ENCODE results near the gene ITGA11.

ITGA11 gene

DNA sequence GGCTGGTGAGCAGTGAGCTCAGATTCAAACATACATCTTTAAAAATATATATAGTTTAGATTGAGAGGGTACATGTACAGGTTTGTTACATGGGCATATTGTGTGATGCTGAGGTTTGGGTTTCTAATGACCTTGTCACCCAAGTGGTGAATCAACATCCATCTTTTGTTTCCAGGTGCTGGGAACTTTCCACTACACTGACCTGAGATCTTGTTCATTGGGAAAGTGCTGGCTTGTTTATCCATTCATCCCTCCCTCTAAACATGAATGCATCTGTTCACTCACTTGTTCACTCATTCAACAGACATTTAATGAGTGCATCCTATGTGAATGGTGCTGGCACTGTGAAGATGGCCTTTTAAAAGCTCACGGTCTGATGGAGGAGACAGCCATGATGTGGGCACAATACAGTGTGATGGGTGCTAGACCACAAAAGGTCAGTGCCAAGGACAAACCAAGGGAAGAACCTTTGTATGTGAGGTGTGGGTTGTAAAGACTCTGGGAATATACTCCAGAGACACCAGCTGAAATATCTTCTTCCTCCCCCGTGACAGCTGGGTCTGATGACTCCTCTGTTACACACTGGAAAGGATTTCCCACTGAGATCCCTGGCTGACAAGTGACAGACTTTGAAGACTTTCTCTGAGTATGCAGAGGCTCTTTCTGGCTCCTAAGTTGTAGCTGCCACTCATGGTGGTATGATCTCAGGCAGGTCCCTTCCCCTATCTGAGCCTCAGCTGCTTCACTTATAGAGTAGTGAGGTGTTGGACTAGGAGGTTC is 16.2 kb upstream of the ITGA11 start:
- no peak for DNase-seq

DNA sequence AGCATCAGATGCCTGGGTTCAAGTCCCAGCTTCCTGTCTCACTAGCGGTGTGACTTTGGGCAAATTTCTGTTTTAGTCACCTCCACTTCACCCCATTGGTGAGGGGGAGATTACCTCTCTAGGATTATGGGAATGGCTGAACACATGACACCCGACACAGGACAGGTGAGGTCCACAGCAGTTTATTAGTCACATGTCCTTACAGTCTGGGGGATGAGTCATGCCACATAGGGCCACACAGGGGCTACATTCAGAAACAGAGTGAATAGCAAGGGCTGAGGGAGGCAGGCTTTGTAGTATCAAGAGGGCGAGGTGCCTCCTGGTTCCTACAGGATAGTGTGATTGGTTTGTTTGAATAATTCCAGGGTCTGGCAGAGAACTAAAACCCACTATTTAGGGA is 15.2 kb upstream of the ITGA11 start:
- no peak for DNase-seq

DNA sequence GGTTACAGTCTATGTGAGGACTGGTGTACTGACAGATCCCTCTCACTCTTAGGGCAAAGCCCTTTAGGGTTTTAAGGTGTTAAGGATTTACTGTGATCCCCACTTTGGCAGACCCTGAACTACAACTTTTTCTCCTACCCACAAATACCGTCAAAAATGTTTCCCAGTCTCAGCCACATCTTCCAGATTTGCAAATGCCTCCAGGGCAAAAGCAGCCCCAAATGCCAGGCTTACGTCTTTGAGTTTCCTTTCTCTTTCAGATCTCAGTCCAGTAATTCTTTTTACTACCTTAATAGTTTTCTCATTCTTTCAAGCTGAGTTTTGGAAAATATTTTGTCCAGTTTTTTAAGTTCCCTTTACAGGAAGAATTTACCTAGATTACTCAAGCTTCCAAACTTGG is 13.4 kb upstream of the ITGA11 start:
- DNase-seq: no peak

GRCh38 chr15:68444336-68444735 is 12.4 kb upstream of the ITGA11 start:
- DNase-seq: no peak

GRCh38 chr15:68442903-68443302 is 10.9 kb upstream of the ITGA11 start:
- no peak for DNase-seq

DNA sequence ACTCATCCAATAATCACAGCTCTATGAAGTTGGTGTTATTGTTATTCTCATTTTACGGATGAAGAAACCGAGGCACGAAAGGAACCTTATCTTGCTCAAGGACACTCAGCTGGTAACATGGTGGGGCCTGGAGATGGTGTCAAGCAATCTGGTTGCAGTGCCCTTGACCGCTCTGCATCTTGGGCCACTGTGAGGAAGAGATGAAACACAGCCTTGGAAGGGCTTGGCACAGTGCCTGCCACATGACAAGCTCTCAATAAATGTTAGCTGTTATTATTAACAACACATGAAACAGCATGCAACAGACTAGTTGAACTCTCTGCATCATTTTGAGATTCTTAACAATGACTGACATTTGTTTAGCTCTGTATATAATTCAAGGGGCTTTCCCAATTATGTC is 10.1 kb upstream of the ITGA11 start:
- no peak for DNase-seq

- DNase-seq: no peak
These were observed 9.2 kb upstream of the ITGA11 start for GRCh38 chr15:68441045-68441743.

DNA sequence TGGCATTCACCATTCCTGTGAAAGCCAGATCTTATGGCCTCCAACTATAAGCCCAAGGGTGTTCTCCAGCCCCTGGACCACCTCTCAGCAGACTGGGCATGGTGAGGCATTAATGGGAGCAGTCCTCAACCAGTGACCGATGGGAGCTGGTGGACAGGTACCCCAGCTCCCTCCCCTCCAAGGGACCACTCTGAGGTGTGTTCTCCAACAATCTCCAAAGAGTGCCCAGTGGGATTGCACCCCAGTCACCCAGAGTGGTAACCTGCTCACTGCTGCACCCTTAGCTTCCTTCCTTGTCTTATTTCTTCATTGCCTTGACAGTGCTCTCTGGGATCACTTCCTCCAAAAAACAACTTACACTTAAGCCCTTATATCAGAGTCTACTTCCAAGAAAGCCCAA is 8.2 kb upstream of the ITGA11 start:
- no peak for DNase-seq

DNA sequence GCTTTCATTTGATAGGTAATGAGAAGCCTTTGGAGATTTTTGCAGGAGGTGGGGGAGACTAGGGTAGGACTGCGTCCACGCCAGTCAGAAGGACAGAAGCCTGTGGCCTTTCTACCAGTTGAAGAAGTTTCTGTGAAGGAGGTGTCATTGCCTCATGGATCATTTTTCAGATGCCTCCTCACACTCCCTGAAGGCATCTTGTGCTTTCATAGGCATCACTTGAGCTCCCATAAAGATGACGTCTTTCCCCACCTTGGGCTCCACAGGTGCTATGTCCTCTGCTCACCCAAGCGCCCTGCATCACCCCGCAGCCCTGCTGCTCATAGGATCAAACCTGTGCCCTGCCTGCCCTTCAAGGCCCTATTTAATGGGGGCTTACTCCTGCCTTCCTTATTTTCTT is 7.5 kb upstream of the ITGA11 start:
- no peak for DNase-seq

DNA sequence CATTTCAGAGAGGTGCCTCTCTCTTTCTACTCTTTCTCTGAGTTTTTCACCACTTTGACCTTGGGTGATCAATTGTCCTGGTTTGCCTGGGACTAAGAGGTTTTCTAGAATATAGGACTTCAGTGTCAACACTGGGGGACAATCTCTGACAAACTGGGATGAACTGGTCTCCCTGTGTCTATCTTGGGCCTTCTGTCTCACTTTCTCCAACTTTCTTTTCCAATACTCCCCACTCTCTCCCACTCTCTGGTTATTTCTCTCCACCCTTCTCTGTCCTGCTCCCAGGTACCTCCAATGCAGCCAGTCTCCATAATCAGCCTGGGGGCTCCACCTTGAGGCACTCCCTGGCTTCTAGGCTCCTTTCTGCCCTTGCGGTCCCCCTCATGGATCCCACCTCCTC is 4.7 kb upstream of the ITGA11 start:
- DNase-seq: no peak

- no peak for DNase-seq
These were observed 4.0 kb upstream of the ITGA11 start for GRCh38 chr15:68435966-68436365.

- DNase-seq: no peak
These were observed 2.1 kb upstream of the ITGA11 start for GRCh38 chr15:68434021-68434420.

GRCh38 chr15:68433551-68433950 is 1.6 kb upstream of the ITGA11 start:
- DNase-seq: no peak

GRCh38 chr15:68432441-68433064 is 590 bp upstream of the ITGA11 start:
- DNase-seq: no peak

DNA sequence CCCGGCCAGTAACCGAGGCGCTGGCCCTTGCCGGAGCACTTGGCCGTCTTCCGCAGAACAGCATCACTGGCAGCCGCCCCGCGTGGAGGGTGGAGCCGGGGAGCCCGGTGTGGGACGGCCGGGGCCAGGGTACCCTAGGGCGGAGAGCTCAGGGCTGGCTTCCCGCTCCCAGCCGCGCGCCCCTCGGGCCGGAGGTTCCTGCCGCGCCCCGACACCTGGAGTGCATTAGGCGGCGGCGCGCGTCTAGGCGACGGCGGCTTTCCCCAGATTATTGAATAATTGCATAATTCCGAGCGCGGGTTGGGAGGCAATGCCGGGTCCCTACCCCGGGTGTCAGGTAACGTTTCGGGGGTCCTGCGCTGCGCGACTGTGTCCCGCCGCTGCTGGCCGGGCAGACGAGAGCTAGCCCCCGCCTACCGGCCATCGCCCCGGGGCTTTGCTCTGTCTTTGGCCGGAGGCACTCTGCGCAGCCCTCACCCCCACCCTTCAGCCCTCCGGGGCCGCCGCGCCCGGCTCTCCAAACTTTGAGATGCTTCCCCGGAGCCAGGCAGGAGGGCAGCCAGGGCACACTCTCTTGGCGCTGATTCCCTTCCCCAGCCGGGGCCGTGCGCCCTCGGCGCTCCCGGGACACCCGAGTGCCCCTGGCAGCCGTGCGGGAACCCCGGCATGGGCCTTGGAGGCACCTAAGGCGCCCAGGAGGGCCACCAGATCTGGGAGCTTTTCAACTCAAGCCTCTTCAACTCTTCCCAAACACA is 749 bp downstream of the ITGA11 start:
- DNase-seq: no peak

DNA sequence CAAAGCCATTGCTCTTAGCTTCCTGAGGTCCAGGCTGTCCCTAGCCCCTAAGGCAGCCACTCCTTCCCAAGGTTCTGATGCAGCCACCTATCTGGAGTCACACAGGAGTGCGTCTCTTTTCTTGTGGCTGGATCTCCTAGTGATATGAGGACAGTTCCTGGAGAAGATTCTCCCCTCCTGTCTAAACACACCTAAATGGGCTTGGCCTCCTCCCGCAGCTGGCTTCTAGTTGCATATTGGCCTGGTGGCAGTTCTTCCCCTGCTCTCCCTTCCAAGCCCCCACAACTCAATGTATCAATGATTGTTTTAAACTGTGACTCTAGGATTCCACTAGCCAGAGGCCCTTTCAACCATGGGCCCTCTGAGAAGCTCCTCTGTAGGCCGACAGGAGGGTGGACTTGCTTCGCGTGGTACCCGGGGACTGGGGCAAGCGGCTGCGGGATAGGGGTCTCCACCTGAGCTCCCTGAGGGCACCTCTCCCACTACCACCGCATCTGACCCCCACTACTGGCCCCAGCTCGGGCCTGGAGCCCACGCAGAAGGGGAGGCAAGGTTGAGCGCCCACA is 1.4 kb downstream of the ITGA11 start:
- DNase-seq: no peak

- DNase-seq: no peak
These were observed 2.1 kb downstream of the ITGA11 start for GRCh38 chr15:68429691-68430470.

GRCh38 chr15:68428431-68428940 is 3.5 kb downstream of the ITGA11 start:
- DNase-seq: no peak

DNA sequence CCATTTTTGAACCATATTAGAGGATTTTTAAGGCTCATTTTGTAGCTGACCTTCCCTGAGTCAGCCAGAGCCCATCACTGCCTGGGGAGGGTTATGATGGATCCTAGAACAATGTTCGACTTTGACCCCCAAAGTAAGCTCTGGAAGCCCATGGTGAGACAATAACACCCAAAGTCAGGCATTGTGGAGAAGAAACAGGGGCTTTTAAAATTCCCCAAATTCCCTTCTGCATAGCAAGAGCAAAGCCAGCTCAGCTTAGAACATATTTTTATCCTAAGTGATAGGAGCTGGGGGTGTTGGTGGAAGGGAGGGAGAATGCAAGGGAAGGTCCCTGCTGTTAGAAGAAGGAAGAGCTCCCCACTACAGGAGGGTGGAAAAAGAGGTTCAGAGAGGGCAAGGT is 4.0 kb downstream of the ITGA11 start:
- no peak for DNase-seq

- no peak for DNase-seq
These were observed 4.6 kb downstream of the ITGA11 start for GRCh38 chr15:68427366-68427765.

DNA sequence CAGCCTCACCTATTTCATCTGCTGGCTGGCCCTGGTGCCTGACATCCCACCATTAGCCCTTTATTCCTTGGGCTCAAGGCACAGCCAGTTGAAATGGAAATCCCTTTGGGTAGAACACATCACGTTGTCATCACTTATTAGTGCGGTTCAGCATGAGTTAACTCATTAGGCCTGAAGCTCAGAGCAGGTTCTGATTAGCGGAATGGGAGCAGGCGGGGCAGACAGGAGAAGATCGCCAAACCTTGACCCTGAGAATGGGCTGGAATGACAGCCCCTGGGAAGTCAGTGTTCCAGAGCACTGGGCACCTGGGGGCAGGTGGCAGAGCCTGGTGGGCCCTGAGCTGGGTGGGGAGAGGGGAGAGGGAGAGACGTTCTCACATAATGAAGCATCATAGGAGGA is 5.8 kb downstream of the ITGA11 start:
- no peak for DNase-seq

DNA sequence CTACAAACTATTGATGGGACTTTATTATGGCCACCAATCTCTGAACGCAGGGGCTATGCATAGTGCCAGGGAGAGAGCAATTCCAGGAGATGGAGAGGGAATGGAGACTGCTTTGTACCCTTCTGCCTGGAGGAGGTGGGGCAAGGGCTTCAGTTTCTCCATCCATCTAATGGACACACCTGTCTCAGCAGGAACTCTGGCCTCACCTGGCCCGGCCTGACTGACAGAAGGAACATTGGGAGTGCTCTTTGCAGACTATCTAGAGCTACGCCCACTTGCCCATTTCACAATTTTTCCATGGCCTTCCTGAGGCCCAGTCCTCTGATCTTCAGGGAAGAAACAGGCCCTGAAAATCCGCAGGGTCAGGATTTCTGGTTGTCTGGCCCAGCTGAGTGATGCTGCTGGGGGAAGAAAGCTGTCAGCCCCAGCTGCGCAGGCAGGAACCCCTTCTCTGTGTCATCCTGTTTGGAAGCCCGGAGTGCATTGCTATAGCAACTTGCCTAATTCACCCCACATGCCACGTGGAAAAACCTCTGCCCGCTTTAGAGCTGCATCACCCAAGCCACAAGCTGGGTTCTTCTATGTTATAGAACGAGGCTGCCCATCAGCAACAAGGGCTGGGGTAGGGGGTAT is 6.4 kb downstream of the ITGA11 start:
- no peak for DNase-seq
